Keratinocyte (primary cell): ENCODE measurements around the gene MAX.

Source experiments
- CTCF ChIP-seq, 3 experiments: IDR thresholded peaks in 1 of 3; conservative IDR thresholded peaks in 1 of 3; optimal IDR thresholded peaks in 1 of 3; 2 replicates in 2 of 3; 3 replicates in 1 of 3; pipeline versions ENCODE3 to v1.5.1; 2011; ENCODE audit warnings: low read length in 3 of 3, mild to moderate bottlenecking in 3 of 3, moderate library complexity in 2 of 3, control low read depth in 1 of 3, inconsistent platforms in 1 of 3; ENCODE audit not compliant: insufficient read depth in 2 of 3; ENCODE audit errors: extremely low read depth in 1 of 3
- EZH2 ChIP-seq: IDR thresholded peaks from one replicate; pipeline ENCODE4 v1.6.1; 2012; ENCODE audit warnings: inconsistent platforms, mild to moderate bottlenecking, low read length, moderate library complexity

- TF ChIP-seq CTCF (optimal IDR thresholded peaks at IDR 0.05 in 1 of 3, IDR thresholded peaks at IDR 0.05 in 1 of 3, conservative IDR thresholded peaks at IDR 0.05 in 1 of 3; ENCODE audit: extremely low read depth in 1 of 3, insufficient read depth in 2 of 3, low read length in 3 of 3), result no peak
- no peak for TF ChIP-seq EZH2
Observed at GRCh38 chr14:65149116-65149515, 46.8 kb upstream of the MAX start.
